PC-9 (cell line): ENCODE measurements around the gene NFATC4.

Source experiments
- EZH2 ChIP-seq: fragments of 200-600 bp; sonication (generic); IDR thresholded peaks from 2 replicates; pipeline ENCODE4 v1.8.0; 2017; ENCODE audit warnings: antibody characterized with exemption, low read depth
- TF ChIP-seq, protein P1 (sequence below): fragments of 200-600 bp; sonication (generic); conservative IDR thresholded peaks from 2 replicates; pipeline ENCODE4 v1.6.1; 2017; ENCODE audit warnings: mixed run types, antibody characterized with exemption, mild to moderate bottlenecking, moderate library complexity

DNA sequence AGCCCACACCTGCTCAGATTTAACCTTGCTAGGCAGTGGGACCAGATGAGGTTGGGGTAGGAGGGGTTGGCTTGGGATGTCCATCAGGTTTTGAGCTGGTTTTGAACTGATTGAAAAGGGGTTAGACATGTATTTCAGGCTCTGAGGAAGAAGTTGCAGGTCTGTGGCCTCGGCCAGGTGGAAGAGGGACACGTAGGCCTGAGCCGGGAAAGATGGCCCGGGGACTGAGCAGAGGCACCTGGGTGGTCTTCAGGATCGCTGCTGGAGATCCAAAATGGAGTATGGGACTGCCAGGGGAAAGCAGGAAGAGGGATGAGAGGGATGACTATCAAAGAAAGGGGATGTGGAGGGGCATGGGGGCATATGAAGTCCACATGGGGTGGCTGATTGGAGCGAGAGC is 38.4 kb downstream of the NFATC4 start:
- TF ChIP-seq, protein P1, sequence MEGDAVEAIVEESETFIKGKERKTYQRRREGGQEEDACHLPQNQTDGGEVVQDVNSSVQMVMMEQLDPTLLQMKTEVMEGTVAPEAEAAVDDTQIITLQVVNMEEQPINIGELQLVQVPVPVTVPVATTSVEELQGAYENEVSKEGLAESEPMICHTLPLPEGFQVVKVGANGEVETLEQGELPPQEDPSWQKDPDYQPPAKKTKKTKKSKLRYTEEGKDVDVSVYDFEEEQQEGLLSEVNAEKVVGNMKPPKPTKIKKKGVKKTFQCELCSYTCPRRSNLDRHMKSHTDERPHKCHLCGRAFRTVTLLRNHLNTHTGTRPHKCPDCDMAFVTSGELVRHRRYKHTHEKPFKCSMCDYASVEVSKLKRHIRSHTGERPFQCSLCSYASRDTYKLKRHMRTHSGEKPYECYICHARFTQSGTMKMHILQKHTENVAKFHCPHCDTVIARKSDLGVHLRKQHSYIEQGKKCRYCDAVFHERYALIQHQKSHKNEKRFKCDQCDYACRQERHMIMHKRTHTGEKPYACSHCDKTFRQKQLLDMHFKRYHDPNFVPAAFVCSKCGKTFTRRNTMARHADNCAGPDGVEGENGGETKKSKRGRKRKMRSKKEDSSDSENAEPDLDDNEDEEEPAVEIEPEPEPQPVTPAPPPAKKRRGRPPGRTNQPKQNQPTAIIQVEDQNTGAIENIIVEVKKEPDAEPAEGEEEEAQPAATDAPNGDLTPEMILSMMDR = no peak
- TF ChIP-seq EZH2 = no peak
